ENCODE measurements around the gene PRPF40A. TPM values are rescaled to one million over a fixed set of nuclear protein-coding genes. Genes with fewer than 3 reads are reported as not detected.

Gene PRPF40A
- total and polyA plus RNA-seq, 9 of the 15 experiments (the other 6 are each of a cell fraction or from before 2014, with no cell fraction given) = 168 to 304 (median 264) TPM

DNA sequence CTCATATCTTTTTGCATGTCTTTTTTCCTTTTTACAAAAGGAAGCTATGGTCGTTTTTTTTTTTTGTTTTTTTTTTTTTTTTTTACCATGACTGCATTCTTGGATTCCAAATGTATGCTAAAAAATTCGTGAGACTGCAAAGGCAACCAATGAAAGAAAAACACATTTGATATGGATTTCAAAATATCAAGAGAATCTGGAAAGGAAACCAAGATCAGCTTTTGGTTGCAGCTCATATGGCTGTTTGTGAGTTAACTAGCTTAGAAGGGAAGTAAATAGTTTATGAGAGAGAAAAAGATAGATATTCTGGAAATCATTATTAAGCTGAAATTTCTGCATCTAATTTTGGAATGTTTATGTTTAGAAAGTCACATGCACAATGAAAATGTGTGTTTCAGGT is 110.3 kb downstream of the PRPF40A start:
- no TSS peak for BruUV-seq (replicated peaks)
- Histone ChIP-seq H2AFZ (ENCODE audit: low read depth, low read length) (no peak overlapping the region), H3K36me3 (ENCODE audit: control insufficient read depth, insufficient read depth, low read length) (no peaks in the 10 kb centered on the region), H3K27me3 (ENCODE audit: control insufficient read depth in 2 of 2, insufficient read depth in 2 of 2, low read length in 2 of 2) (peaks cover 21 to 22% of the 10 kb centered on the region in 2 experiments; a peak in 4 of 5 replicates), H3K9ac (ENCODE audit: insufficient read depth in 1 of 2, low read depth in 2 of 2, low read length in 2 of 2) (no peak overlapping the region), H3K9me3 (replicated peaks; ENCODE audit: control insufficient read depth, insufficient read depth, low read depth, low read length) (no peaks in the 10 kb centered on the region), H3K27ac (ENCODE audit: extremely low read depth, low read depth, low read length) (no peak overlapping the region), H3K9me1 (ENCODE audit: control insufficient read depth, insufficient read depth, low read length) (no peaks in the 10 kb centered on the region), H4K20me1 (replicated peaks; ENCODE audit: control insufficient read depth, insufficient read depth, low read length) (no peaks in the 10 kb centered on the region), H3K4me2 (ENCODE audit: insufficient read depth, low read length) (no peak overlapping the region), H3K4me1 (replicated peaks in 1 of 2; ENCODE audit: control insufficient read depth in 2 of 2, insufficient read depth in 2 of 2, low read length in 2 of 2) (no peaks in the 10 kb centered on the region), H3K79me2 (ENCODE audit: control insufficient read depth, insufficient read depth, low read length) (no peaks in the 10 kb centered on the region), H3K4me3 (no peak overlapping the region)
- no peak for DNase-seq (ENCODE audit: extremely low read depth in 1 of 4, low spot score in 3 of 4)
- 0% methylated on average over 2 of the region's 2 CpGs for WGBS (ENCODE audit: insufficient coverage, low coverage, missing lambda C conversion rate)
- no peak for ATAC-seq
- no peak for TF ChIP-seq NCOA6 (IDR thresholded peaks at IDR 0.05)
- no peak for TF ChIP-seq HNRNPH1 (optimal IDR thresholded peaks at IDR 0.05; ENCODE audit: low read depth, low read length)
- no peak for TF ChIP-seq ZNF408 (CRISPR knock-in tag; IDR thresholded peaks at IDR 0.05; ENCODE audit: low read depth)
- TF ChIP-seq RAD51 (IDR thresholded peaks at IDR 0.05; ENCODE audit: borderline replicate concordance, low read depth) = no peak
- TF ChIP-seq, protein P1, sequence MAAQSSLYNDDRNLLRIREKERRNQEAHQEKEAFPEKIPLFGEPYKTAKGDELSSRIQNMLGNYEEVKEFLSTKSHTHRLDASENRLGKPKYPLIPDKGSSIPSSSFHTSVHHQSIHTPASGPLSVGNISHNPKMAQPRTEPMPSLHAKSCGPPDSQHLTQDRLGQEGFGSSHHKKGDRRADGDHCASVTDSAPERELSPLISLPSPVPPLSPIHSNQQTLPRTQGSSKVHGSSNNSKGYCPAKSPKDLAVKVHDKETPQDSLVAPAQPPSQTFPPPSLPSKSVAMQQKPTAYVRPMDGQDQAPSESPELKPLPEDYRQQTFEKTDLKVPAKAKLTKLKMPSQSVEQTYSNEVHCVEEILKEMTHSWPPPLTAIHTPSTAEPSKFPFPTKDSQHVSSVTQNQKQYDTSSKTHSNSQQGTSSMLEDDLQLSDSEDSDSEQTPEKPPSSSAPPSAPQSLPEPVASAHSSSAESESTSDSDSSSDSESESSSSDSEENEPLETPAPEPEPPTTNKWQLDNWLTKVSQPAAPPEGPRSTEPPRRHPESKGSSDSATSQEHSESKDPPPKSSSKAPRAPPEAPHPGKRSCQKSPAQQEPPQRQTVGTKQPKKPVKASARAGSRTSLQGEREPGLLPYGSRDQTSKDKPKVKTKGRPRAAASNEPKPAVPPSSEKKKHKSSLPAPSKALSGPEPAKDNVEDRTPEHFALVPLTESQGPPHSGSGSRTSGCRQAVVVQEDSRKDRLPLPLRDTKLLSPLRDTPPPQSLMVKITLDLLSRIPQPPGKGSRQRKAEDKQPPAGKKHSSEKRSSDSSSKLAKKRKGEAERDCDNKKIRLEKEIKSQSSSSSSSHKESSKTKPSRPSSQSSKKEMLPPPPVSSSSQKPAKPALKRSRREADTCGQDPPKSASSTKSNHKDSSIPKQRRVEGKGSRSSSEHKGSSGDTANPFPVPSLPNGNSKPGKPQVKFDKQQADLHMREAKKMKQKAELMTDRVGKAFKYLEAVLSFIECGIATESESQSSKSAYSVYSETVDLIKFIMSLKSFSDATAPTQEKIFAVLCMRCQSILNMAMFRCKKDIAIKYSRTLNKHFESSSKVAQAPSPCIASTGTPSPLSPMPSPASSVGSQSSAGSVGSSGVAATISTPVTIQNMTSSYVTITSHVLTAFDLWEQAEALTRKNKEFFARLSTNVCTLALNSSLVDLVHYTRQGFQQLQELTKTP (IDR thresholded peaks at IDR 0.05; ENCODE audit: low read depth in 1 of 2, partially characterized antibody in 2 of 2) = no peak
- TF ChIP-seq ZNF696 (CRISPR knock-in tag; conservative IDR thresholded peaks at IDR 0.05) = no peak
- TF ChIP-seq SMARCA4 (IDR thresholded peaks at IDR 0.05) = no peak
- TF ChIP-seq GABPB1 (CRISPR knock-in tag; IDR thresholded peaks at IDR 0.05) = no peak
- TF ChIP-seq CCAR2 (IDR thresholded peaks at IDR 0.05; ENCODE audit: low read depth, low read length) = no peak
- TF ChIP-seq ZNF830 (CRISPR knock-in tag; IDR thresholded peaks at IDR 0.05) = no peak
- no peak for TF ChIP-seq TGIF2 (CRISPR knock-in tag; IDR thresholded peaks at IDR 0.05)
- TF ChIP-seq ZNF347 (CRISPR knock-in tag; IDR thresholded peaks at IDR 0.05; ENCODE audit: low read depth) = no peak
- no peak for TF ChIP-seq ZNF23 (CRISPR knock-in tag; IDR thresholded peaks at IDR 0.05)
- TF ChIP-seq SMC3 (conservative IDR thresholded peaks at IDR 0.05; ENCODE audit: insufficient read depth, low read depth, low read length) = no peak
- TF ChIP-seq, protein P2, sequence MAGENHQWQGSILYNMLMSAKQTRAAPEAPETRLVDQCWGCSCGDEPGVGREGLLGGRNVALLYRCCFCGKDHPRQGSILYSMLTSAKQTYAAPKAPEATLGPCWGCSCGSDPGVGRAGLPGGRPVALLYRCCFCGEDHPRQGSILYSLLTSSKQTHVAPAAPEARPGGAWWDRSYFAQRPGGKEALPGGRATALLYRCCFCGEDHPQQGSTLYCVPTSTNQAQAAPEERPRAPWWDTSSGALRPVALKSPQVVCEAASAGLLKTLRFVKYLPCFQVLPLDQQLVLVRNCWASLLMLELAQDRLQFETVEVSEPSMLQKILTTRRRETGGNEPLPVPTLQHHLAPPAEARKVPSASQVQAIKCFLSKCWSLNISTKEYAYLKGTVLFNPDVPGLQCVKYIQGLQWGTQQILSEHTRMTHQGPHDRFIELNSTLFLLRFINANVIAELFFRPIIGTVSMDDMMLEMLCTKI (IDR thresholded peaks at IDR 0.05; ENCODE audit: partially characterized antibody) = no peak
- TF ChIP-seq ZBTB1 (CRISPR knock-in tag; IDR thresholded peaks at IDR 0.05; ENCODE audit: borderline replicate concordance, low read depth) = no peak
- TF ChIP-seq YY1 (IDR thresholded peaks at IDR 0.05; ENCODE audit: borderline replicate concordance in 1 of 3, control insufficient read depth in 1 of 3, extremely low read depth in 1 of 3, insufficient read depth in 3 of 3, insufficient read length in 1 of 3, insufficient replicate concordance in 2 of 3, low read depth in 1 of 3, low read length in 2 of 3) = no peak
- no peak for TF ChIP-seq PHB2 (IDR thresholded peaks at IDR 0.05; ENCODE audit: low read depth)
- FAIRE-seq = no peak
- ChIA-PET POLR2A (interaction anchor here (0.6 to 1.4 kb wide), 3 partner anchors 8 to 29 kb away, joined by 3 read pairs; no protein-coding TSS in a partner anchor), CTCF (ENCODE audit: low intra/inter-chr PET ratio) (no interaction called here)
- in situ Hi-C loops (cut with MboI) (no loop called here), intact Hi-C loops (cut with micrococcal nuclease) (no loop called here)
